Activated CD8-positive, alpha-beta memory T cell treated with anti-CD3 and anti-CD28 coated beads, Interleukin-2, amount 50 U/mL, for 24 hours (primary cell): Measurements from ENCODE around the gene SEMA5A.

Source experiments
- DNase-seq: peaks from one replicate; pipeline ENCODE4 v3.0.0-alpha.2; 2020; ENCODE audit errors: extremely low read depth

Gene SEMA5A

GRCh38 chr5:9547122-9547947, 1.5 kb upstream of the SEMA5A start:
- no peak for DNase-seq

DNA sequence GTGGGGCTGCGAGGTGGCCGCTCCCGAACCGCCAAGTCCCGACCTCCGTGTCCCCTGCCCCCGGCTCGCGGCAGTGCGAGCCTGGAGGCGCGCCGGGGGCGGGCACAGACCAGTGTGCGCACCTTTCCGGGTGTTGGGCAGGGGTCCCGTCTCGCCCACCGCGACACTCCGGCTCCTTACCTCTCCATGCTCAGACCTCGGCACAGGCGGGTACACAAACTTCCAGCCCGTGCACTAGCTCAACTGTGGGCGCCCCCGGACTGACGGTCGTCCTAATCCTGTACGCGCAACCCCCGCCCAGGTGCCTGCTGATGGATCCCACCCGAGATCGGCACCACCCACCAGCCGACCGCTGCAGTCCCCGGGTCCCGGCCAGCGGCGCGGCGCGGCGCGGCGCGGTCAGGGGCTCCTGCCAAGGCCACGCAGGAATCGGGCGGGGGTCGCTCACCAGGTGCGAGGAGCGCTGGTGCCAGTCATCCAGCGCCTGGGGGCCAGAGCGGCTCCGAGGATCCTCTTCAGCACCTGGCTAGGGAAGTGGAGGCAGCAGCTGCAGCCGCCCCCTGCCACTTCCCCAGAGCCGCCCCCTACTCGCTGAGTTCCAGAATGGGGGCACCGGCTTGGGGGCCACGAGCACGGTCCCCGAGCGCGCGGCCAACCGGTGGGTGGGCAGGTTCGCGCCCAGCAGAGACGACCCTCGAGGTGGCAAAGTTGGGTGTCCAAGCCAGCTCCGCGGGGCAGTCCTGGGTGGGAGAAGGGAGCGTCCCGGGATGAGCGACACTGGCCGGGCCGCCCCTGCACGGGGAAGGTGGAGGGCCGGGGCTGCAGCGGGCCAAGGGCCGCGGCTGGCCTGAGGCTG, 511 bp downstream of the SEMA5A start:
- DNase-seq = no peak

GRCh38 chr5:9544502-9545135, 1.3 kb downstream of the SEMA5A start:
- no peak for DNase-seq

- DNase-seq = no peak
These were observed 1.8 kb downstream of the SEMA5A start for GRCh38 chr5:9544056-9544455.

DNA sequence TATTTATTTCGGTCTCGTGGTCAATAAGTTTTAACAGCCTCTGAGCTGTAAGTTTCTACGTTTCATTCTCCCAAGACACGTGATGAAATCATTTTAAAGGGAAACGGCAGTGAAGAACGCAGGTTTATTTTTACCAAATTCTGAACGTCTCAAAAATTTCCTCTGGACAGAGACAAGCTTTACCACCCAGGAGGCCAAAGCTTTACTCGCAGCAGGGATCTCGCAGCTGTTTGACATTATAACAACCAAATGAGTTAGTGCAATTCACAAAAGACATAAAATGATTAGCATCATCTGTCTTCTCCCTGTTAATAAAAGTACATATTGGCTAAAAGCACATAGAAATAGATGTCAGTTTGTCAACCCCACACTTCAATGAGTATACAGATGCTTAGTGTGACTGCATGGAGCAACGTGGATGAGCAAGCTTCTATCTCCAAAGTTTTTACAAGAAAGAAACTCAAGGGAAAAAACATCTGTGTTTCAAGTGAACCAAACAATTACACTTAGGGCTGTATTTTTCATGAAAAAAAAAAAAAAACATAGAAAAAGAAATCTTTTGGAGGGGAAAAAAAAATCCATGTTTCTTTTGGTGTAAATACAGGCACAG, 2.5 kb downstream of the SEMA5A start:
- DNase-seq = no peak

- DNase-seq = no peak
These were observed 5.1 kb downstream of the SEMA5A start for GRCh38 chr5:9540791-9541190.

GRCh38 chr5:9538504-9538903, 7.4 kb downstream of the SEMA5A start:
- DNase-seq = no peak

DNA sequence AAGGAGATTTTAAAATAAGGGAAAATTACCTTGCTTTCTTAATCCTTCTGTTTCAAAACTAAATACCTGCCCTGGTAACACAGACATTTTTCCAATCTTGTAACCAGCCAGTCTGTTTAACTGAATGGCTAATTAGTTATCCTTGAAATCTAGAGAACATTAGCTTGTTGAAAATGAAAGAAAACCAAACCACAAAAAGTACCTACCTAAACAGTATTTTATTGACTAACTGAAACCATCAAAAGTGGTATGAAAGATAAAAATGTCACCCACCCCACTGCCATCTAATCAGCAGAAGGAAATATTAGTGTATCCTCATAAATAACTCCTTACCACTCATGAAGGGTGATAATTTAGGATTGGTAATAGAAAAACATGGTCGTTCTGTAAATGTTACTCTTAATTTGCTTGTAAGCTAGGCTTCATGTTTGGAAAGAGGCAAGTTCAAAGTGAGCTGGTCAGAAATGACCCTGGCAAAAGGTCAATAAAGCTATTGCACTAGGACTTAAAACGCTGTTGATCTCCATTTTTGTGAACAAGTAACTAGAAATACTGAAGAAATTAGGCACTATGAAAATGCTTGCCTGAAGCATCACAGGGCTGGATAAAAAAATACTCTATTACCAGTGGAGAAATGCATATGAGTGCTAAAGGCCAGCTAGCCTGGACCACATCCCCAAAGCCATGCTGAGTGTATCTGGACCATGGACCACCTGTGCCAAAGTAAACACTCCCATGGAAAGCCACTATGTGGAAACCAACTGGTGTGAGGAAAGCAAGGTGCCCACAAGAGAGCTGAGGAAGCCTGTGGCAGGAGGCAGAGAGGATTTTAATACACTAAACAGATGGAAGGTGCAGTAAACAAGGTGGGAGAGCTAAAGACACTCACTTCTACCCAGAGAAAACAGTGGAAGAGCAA, 8.4 kb downstream of the SEMA5A start:
- DNase-seq = no peak

- DNase-seq = no peak
These were observed 9.2 kb downstream of the SEMA5A start for GRCh38 chr5:9536717-9537116.

- DNase-seq = no peak
These were observed 10.9 kb downstream of the SEMA5A start for GRCh38 chr5:9534881-9535517.

DNA sequence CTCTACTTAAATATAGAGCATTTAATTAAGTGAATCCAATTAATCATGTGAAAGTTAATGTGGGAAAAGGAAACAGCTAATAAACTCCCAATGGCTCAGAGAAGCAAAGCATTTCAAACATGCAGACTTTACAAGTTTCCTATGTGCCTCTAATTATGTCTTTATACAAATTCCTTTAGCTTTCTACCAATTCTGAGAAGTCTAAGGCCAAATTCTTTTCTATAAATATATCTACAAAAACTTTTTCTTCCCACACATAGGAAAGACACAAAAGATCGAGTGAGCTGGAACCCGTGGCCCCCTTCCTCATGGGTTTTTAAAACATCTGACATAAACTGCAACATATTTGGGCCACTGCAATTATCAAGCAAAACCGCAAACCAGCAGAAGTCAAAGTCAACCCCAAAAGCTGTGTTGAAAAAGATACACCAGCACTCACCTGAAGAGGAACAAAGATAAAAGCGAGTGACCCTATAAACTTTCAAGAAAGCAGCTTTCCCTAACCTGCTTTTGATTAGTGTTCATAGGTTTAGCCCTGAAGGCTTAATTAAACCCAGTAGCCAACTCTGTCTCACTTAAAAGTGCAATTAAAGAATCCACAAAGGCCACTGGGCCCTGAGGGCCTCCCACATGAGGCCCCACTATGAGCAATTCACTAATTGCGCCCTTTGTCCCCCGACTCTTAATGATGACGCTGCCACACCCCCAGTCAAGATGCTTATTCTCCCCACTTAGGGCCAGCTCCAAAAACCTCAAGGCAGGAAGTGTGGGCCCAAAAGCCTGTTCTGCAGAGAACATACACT, 12.1 kb downstream of the SEMA5A start:
- no peak for DNase-seq

DNA sequence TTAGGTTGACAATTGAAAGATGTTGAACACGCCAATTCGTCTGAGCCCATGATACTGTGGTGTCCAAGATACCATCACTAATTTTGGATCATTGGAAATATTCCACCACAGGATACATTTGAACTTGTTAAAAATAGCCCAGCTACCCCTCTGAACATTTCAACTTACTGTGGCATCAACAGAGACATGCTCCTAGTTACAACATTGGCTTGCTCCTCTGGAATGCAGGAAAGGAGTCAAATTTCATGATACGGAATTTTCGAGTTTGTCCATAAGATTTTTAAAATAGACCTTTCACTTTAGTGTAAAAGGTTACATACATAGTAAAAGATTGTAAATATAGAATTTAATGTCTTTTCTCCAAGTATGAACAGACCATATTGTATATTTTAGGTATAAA, 12.8 kb downstream of the SEMA5A start:
- no peak for DNase-seq

- no peak for DNase-seq
These were observed 16.4 kb downstream of the SEMA5A start for GRCh38 chr5:9529513-9529912.

- DNase-seq = no peak
These were observed 16.8 kb downstream of the SEMA5A start for GRCh38 chr5:9529041-9529480.

- DNase-seq = no peak
These were observed 20.9 kb downstream of the SEMA5A start for GRCh38 chr5:9524941-9525340.

DNA sequence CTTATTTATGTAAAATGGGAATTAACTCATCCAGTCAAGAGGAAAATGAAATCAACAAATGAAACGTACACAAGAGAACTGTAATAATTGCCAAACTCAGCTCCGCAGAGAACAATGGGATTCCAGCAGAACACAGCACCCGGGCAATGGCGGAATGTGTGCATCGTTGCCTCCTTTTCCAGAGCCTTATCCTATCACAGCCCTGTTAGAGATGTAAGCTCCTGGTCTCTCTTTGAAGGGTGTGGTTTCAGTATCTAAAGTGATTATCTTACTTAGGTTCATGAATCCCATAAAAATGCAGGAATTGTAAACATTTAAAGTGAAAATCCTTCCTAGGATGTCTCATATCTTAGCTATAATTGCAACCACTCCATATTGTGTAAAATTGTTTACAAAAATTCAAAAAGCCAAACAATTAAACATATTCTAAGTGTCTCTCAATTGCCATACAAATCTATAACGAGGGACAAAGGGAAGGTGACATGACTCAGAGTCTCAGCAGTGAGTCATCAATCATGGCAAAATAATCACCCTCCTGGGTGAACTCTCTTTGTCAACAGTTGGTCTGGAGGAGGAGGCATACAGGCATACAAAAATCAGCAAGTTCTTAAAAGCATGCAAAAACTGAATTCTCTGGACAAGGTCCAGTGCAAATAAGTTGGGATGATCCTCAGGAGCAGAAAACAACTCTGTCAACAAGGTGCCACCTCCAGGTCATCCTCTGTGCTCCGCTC, 22.6 kb downstream of the SEMA5A start:
- no peak for DNase-seq

DNA sequence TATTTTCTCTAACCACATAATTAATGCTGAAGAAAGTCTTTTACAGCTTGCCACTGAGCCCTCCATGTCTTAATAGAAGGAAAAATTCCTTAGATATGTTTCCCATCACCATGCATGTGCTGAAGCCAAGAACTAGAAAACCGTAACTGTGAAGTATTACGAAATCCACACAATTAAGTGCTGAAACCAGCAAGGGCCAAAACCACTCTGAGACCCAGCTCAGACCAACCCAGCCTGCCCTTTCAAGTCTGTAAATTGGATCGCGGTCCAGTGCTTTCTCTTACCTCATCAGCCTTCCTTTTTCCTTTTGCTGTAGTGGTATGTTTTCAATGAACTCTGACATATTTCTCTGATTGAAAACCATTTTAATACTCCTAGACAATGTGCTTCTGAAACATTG, 26.3 kb downstream of the SEMA5A start:
- no peak for DNase-seq

- no peak for DNase-seq
These were observed 29.3 kb downstream of the SEMA5A start for GRCh38 chr5:9516591-9516990.

- DNase-seq = no peak
These were observed 30.4 kb downstream of the SEMA5A start for GRCh38 chr5:9515436-9515835.
